Measurements from ENCODE around the gene PEPD.

PEPD gene

GRCh38 chr19:33436360-33437345 is 84.9 kb downstream of the PEPD start:
- H3K36me3 ChIP-seq (ENCODE audit: control insufficient read depth in 1 of 2, insufficient read depth in 2 of 2, low read depth in 1 of 2, low read length in 2 of 2) = peaks cover 0 to 10% of the 10 kb centered on the region in 2 experiments
- peak overlapping the region; percentile 31 for H4K91ac ChIP-seq (ENCODE audit: low read length)
- no peaks in the 10 kb centered on the region for H3K9me3 ChIP-seq (ENCODE audit: control insufficient read depth, low read length)
- peaks cover 1% of the 10 kb centered on the region for H3K79me1 ChIP-seq (replicated peaks; ENCODE audit: low read length, poor library complexity, severe bottlenecking)
- WGBS = 91% methylated on average over 20 of the region's 22 CpGs
- no peak overlapping the region for H2BK15ac ChIP-seq (ENCODE audit: low read depth, poor library complexity, severe bottlenecking)
- no peak overlapping the region for H2BK120ac ChIP-seq (ENCODE audit: low read depth, low read length)
- peaks cover 26% of the 10 kb centered on the region for H3K4me1 ChIP-seq (ENCODE audit: control insufficient read depth, insufficient read depth, low read depth, low read length)
- H3K14ac ChIP-seq (ENCODE audit: low read length in 2 of 2) = no peak overlapping the region
- peak overlapping the region in 1 of 2 experiments; percentile 59 for H3K4ac ChIP-seq (ENCODE audit: low read depth in 1 of 2, low read length in 2 of 2)
- H2BK5ac ChIP-seq (ENCODE audit: low read depth, low read length, poor library complexity, severe bottlenecking) = no peak overlapping the region
- peaks cover 0 to 2% of the 10 kb centered on the region in 2 experiments for H3K27me3 ChIP-seq (ENCODE audit: control insufficient read depth in 1 of 2, insufficient read depth in 1 of 2, low read length in 2 of 2)
- H3K18ac ChIP-seq (ENCODE audit: low read depth in 1 of 2, low read length in 2 of 2) = peak overlapping the region; percentile 14 to 23
- no peak overlapping the region for H3K9ac ChIP-seq (ENCODE audit: low read length)
- H3K27ac ChIP-seq (ENCODE audit: low read length, poor library complexity, severe bottlenecking) = no peak overlapping the region
- H3K4me2 ChIP-seq (ENCODE audit: low read length, poor library complexity, severe bottlenecking) = no peak overlapping the region
- H4K8ac ChIP-seq (ENCODE audit: low read length) = no peak overlapping the region
- H2AFZ ChIP-seq (ENCODE audit: low read depth, low read length) = no peak overlapping the region
- H3K23ac ChIP-seq (ENCODE audit: low read length in 2 of 2) = no peak overlapping the region
- H2AK5ac ChIP-seq (ENCODE audit: low read length, severe bottlenecking) = no peak overlapping the region
- no peak for DNase-seq
- no peak overlapping the region for H3K4me3 ChIP-seq (ENCODE audit: insufficient read depth in 1 of 2, low read depth in 1 of 2, low read length in 2 of 2)
- peak overlapping the region in 1 of 2 experiments; percentile 15 for H2BK12ac ChIP-seq (ENCODE audit: low read length in 2 of 2)

GRCh38 chr19:33435706-33436359 is 85.8 kb downstream of the PEPD start:
- H3K4me2 ChIP-seq (ENCODE audit: low read length, poor library complexity, severe bottlenecking) = no peak overlapping the region

GRCh38 chr19:33434886-33435705 is 86.5 kb downstream of the PEPD start:
- Histone ChIP-seq H3K4me2 (ENCODE audit: low read length, poor library complexity, severe bottlenecking) (no peak overlapping the region), H3K4me1 (ENCODE audit: control insufficient read depth, insufficient read depth, low read depth, low read length) (peaks cover 26% of the 10 kb centered on the region), H3K36me3 (ENCODE audit: control insufficient read depth in 1 of 2, insufficient read depth in 2 of 2, low read depth in 1 of 2, low read length in 2 of 2) (peaks cover 0 to 10% of the 10 kb centered on the region in 2 experiments)

More at GRCh38 chr19:33435706-33436359, 85.8 kb downstream of the PEPD start:
- WGBS = 92% methylated on average over 11 of the region's 11 CpGs
- no peak overlapping the region for H3K23ac ChIP-seq (ENCODE audit: low read length in 2 of 2)
- H2BK120ac ChIP-seq (ENCODE audit: low read depth, low read length) = no peak overlapping the region
- H3K36me3 ChIP-seq (ENCODE audit: control insufficient read depth in 1 of 2, insufficient read depth in 2 of 2, low read depth in 1 of 2, low read length in 2 of 2) = peaks cover 0 to 10% of the 10 kb centered on the region in 2 experiments
- H3K4ac ChIP-seq (ENCODE audit: low read depth in 1 of 2, low read length in 2 of 2) = peak overlapping the region in 1 of 2 experiments; percentile 59
- H2BK12ac ChIP-seq (ENCODE audit: low read length in 2 of 2) = peak overlapping the region in 1 of 2 experiments; percentile 15
- no peaks in the 10 kb centered on the region for H3K9me3 ChIP-seq (ENCODE audit: control insufficient read depth, low read length)
- DNase-seq = no peak
- H3K18ac ChIP-seq (ENCODE audit: low read depth in 1 of 2, low read length in 2 of 2) = peak overlapping the region; percentile 14 to 55
- H3K4me1 ChIP-seq (ENCODE audit: control insufficient read depth, insufficient read depth, low read depth, low read length) = peaks cover 26% of the 10 kb centered on the region
- no peak overlapping the region for H2BK5ac ChIP-seq (ENCODE audit: low read depth, low read length, poor library complexity, severe bottlenecking)
- H3K4me3 ChIP-seq (ENCODE audit: insufficient read depth in 1 of 2, low read depth in 1 of 2, low read length in 2 of 2) = no peak overlapping the region
- H4K8ac ChIP-seq (ENCODE audit: low read length) = no peak overlapping the region
- peak overlapping the region; percentile 31 for H4K91ac ChIP-seq (ENCODE audit: low read length)
- H3K79me1 ChIP-seq (replicated peaks; ENCODE audit: low read length, poor library complexity, severe bottlenecking) = peaks cover 1% of the 10 kb centered on the region
- H3K27ac ChIP-seq (ENCODE audit: low read length, poor library complexity, severe bottlenecking) = no peak overlapping the region
- H2AK5ac ChIP-seq (ENCODE audit: low read length, severe bottlenecking) = no peak overlapping the region
- no peak overlapping the region for H3K14ac ChIP-seq (ENCODE audit: low read length in 2 of 2)
- peaks cover 0 to 5% of the 10 kb centered on the region in 2 experiments for H3K27me3 ChIP-seq (ENCODE audit: control insufficient read depth in 1 of 2, insufficient read depth in 1 of 2, low read length in 2 of 2)
- no peak overlapping the region for H2AFZ ChIP-seq (ENCODE audit: low read depth, low read length)
- no peak overlapping the region for H3K9ac ChIP-seq (ENCODE audit: low read length)
- no peak overlapping the region for H2BK15ac ChIP-seq (ENCODE audit: low read depth, poor library complexity, severe bottlenecking)

More at GRCh38 chr19:33434886-33435705, 86.5 kb downstream of the PEPD start:
- peak overlapping the region; percentile 8 to 55 for H3K18ac ChIP-seq (ENCODE audit: low read depth in 1 of 2, low read length in 2 of 2)
- H3K9ac ChIP-seq (ENCODE audit: low read length) = no peak overlapping the region
- H3K4me3 ChIP-seq (ENCODE audit: insufficient read depth in 1 of 2, low read depth in 1 of 2, low read length in 2 of 2) = no peak overlapping the region
- DNase-seq = peak; percentile 48
- H2AFZ ChIP-seq (ENCODE audit: low read depth, low read length) = no peak overlapping the region
- H3K27me3 ChIP-seq (ENCODE audit: control insufficient read depth in 1 of 2, insufficient read depth in 1 of 2, low read length in 2 of 2) = peaks cover 0 to 5% of the 10 kb centered on the region in 2 experiments
- peak overlapping the region; percentile 61 for H4K8ac ChIP-seq (ENCODE audit: low read length)
- H4K91ac ChIP-seq (ENCODE audit: low read length) = no peak overlapping the region
- no peak overlapping the region for H2BK15ac ChIP-seq (ENCODE audit: low read depth, poor library complexity, severe bottlenecking)
- peak overlapping the region in 1 of 2 experiments; percentile 20 for H3K4ac ChIP-seq (ENCODE audit: low read depth in 1 of 2, low read length in 2 of 2)
- no peak overlapping the region for H3K23ac ChIP-seq (ENCODE audit: low read length in 2 of 2)
- peaks cover 1% of the 10 kb centered on the region for H3K79me1 ChIP-seq (replicated peaks; ENCODE audit: low read length, poor library complexity, severe bottlenecking)
- H2AK5ac ChIP-seq (ENCODE audit: low read length, severe bottlenecking) = no peak overlapping the region
- 73% methylated on average over 28 of the region's 28 CpGs for WGBS
- H3K9me3 ChIP-seq (ENCODE audit: control insufficient read depth, low read length) = no peaks in the 10 kb centered on the region
- H2BK5ac ChIP-seq (ENCODE audit: low read depth, low read length, poor library complexity, severe bottlenecking) = no peak overlapping the region
- no peak overlapping the region for H3K14ac ChIP-seq (ENCODE audit: low read length in 2 of 2)
- peak overlapping the region; percentile 27 for H2BK120ac ChIP-seq (ENCODE audit: low read depth, low read length)
- H3K27ac ChIP-seq (ENCODE audit: low read length, poor library complexity, severe bottlenecking) = no peak overlapping the region
- H2BK12ac ChIP-seq (ENCODE audit: low read length in 2 of 2) = no peak overlapping the region

Measured in mesenchymal stem cell (in vitro differentiated cells and primary cell).